Activated CD4-positive, alpha-beta T cell treated with anti-CD3 and anti-CD28 coated beads for 48 hours (primary cell): ENCODE data around the gene SH3GLB1.
A peak's percentile ranks its signal among the peaks of the same experiment; 100 is the strongest.
"Not testable (repeated sequence)": the region's sequence is repeated elsewhere in the genome, so short reads cannot be mapped to it uniquely, and the experiment has no call there.

Experiments used
- DNase-seq: peaks from one replicate; pipeline ENCODE4 v3.0.0-alpha.2; 2020

Gene SH3GLB1

DNA sequence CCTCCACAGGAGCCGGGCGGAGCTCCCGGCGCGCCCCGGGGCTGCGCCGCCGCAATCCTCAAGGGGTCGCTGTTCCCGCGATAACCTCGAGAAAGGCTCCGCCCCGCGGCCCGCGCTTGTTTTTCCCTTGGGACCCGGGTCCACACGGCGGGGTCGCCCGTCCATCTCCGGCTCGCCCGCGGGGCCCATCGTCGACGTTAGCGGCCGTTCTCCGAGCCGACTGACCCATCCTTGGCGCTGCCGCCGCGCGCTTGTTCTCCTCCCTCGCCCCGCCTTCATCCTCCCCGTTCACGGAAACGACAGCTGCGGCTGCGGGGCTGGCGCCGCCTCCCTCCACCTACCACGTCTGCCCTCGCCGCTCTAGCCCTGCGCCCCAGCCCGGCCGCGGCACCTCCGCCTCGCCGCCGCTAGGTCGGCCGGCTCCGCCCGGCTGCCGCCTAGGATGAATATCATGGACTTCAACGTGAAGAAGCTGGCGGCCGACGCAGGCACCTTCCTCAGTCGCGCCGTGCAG lies at the start of gene SH3GLB1:
Gene SH3GLB1, plus strand, starts transcription at position 119 of the 514 bp plus-strand sequence. Its CDS starts 324 bp downstream, at position 443.
- DNase-seq: peak; percentile 93

DNA sequence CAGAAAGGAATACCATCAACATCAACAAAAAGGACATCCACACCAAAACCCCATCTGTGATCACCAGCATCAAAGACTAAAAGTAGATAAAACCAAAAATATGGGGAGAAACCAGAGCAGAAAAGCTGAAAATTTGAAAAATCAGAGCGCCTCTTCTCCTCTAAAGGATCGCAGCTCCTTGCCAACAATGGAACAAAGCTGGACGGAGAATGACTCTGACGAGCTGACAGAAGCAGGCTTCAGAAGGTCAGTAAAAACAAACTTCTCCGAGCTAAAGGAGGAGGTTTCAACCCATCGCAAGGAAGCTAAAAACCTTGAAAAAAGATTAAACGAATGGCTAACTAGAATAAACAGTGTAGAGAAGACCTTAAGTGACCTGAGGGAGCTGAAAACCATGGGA lies 46.0 kb upstream of the SH3GLB1 start:
- DNase-seq: not testable (repeated sequence)

DNA sequence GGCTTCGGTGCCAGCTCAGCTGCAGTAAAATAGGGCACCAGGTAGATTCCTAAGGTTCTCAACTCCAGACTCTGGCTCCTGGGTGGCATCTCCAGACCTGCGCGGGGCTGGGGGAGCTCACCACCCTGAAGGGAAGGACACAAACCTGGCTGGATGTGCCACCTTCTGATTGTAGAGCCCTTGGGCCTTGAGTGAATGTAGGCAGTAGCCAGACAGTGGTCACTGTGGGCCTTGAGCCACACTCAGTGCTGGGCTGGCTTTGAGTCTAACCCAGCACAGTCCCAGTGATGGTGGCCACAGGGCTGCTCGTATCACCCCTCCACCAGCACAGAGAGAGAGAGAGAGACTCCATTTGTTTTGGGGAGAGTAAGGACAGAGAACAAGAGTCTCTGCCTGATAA lies 38.0 kb upstream of the SH3GLB1 start:
- DNase-seq: no peak

DNA sequence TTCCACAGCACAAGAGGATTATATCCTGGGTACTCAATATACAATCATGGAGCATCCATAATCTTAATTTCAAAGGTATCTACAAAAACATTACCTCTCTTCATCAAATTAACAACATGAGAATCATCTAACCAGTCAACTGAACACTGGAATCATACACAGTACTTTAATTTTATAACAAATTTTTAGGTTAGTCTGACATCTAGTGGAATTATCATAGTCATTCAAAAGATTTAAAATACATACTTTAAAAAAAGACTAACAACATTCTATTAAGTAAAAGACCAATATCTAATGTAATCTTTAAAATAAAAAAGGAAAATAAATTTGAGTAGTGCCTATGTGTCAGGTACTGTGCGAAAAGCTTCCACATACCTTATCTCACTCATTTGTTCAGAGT lies 16.8 kb upstream of the SH3GLB1 start:
- DNase-seq: no peak

DNA sequence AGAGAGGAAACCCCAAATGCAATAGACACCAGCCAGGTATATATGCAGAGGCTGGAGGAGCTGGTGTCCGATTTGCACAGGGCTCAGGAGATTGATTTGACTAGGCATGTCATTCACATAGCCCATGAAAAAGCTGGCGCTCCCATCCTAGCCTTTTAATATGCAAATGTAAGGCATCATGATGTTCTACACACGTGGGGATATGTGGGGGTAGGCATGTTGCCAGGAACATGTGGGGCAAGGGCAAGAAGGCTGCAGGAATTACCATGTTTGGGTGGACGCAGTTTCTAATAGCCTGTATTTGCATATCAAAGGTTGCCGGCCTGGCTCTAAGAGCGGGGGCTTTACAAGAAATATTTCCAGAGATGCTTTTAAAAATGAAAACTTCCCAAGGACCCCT lies 11.7 kb upstream of the SH3GLB1 start:
- DNase-seq: no peak

DNA sequence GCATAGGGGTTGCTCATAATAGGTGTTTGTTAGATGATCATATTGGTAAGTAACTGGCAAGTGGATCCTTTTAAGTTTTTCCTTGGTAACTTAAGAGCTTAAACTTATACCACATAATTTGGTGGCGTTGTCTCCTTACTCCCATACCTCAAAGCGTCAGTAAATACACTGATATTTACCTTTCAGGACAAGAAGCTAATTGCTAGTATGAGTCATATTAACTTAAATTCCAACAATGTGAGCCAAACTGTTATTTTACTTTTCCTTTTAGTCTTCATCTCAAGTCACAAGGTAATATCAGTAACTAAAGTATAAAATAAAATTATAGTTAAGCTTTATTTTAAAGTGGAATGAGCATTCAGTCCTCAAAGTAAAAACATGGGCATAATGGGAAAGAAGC lies 9.0 kb upstream of the SH3GLB1 start:
- DNase-seq: no peak

DNA sequence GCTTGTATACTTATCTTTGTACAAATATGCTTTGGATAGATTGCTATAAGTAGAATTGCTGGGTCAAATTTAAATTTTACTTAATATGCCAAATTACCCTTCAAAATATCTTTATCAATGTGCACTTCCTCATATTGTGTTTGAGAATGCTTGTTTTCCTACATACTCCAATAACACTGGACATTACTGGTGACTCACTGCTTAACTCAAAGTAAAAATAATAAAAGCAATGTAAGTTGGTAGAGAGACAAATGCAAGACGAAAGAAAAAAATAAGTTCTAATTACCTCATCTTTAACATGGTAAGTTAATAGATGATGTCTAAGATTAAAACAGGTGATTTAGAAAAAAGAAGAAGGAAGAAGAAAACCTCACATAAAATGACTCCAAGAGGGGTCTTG lies 7.9 kb upstream of the SH3GLB1 start:
- no peak for DNase-seq

DNA sequence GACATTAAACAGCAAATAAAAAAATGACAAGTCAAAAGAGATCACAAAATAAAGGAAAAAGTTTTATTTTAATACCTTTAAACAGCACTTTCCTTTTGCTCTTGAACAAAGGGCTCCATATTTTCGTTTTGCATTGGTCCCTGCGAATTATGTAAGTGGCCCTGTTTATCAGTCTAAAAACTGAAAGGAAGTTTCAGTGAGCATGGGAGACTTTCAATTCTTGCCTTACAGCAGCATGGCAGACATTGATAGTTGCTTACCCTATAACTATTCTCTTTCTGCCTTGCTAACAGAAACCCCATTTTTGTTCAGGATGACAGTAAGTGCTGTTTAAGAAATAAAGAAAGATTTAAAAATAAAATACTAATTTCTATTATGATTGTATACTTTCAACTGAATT lies 5.2 kb upstream of the SH3GLB1 start:
- no peak for DNase-seq

DNA sequence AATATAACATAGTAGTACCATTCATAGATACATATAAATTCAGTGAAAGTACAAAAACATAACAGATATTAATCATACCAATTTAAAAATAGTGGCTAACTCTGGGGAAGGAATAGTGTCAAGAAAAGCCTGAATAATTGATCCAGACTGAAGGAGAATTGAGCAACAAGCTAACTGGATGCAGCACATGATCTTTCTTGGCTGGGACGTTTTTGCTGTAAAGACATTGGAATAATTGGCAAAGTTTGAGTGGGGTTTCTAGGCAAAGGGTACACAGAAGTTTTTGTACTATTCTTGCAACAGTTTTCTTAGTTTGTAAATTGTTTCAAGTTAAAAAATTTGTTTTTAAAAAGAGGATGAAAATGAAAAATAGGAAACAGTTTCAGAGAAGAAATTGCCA lies 2.6 kb upstream of the SH3GLB1 start:
- no peak for DNase-seq

DNA sequence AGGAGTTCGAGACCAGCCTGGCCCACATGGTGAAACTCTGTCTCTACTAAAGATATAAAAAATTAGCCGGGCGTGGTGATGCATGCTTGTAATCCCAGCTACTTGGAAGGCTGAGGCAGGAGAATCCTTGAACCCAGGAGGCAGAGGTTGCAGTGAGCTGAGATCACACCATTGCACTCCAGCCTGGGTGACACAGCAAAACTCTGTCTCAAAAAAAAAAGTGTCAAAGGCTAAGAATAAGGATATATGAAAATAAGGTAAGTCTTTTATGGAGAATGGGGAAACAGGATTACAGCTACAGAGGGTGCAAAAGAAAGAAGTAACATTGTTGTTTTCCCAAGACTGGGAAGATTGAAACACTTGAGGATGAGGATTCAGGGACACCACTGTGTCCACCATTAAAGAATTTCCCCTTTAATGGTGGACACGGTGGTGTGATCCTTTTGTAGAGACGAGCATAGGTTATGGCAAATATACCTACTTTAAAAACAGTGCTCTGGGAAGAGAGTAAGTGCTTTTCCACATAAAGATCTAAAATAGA lies 1.4 kb upstream of the SH3GLB1 start:
- DNase-seq: not testable (repeated sequence)

DNA sequence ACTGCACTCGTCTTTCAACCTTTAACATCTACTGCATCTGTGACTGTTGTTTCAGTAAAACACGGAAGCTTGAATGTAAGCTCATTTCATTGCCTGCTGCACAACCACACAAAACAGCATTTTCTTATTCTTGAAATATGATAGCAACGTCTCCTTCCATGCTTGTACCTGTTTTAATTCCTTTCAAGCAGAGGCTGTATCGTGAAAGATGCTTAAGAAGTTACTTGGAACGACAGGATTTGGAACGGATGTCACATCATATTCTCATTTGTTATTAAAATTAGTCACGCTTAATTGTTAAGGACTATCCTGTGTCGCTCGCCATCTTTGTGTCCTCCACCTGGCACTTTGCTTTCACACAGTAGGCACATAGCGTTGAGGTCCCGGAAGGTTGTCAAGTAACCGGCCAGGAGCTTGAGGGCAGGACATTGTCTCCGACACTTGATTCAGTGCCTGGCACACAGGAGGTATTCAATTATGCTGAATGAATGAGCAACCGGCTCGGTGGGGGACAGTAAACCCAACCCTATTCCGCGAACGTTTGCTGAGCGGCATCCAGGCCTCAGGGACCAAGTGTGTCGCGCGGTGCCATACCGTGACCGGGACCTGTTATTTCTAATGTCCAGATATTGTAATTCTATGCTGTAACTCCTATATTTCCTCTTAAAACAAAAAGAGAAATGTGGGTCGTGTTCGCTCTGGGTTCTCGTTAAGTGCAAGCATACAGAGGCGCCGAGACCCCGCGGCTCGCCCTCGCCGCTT lies 499 bp upstream of the SH3GLB1 start:
- no peak for DNase-seq

DNA sequence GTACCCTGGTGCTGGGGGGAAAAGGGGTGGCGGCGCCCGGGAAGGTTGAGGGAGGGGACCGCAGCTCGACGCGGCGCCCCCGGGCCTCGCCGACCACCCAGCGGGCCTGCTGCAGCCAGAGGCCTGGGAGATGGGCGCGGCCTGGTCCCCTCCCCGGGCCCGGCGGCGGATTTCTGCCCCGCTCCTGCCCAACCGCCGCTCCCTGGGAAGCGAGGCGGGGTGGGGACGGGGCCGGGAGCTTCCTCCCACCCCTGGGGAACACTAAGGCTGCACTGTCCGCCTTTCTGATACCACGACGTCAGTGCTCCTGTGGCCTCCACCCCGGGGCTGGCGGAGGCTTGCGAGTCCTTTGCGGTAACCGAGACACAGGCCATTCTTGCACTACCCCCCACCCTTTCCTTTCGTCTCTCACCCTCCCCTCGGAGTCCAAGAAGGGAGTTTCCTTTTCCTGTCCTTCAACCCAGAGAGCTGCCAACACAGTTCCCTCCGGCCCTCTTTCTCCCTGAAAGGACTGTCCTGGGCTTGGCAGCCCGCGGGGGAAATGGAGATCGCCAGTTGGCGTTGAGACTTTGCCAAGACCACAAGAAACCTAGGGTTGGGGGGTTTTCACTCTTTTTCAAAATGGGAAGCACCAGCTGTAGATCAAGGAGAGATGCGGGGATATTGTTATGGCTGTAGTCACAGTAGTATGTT lies 742 bp downstream of the SH3GLB1 start:
- DNase-seq: peak; percentile 46

DNA sequence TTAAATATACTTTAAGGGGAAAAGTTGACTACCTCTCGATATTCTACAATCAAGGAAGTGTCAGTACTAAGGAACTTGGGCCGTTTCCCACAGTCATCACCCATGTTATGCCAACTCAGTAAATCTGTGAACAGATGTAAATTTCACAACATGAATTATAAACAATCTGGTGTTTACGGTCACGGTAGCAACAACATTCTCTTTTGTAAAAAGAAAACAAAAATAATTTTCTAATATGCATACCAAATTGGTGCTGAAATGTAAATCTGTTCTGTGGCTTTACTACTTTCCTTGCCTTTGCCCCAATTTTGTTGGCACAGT lies 1.2 kb downstream of the SH3GLB1 start:
- DNase-seq: no peak

DNA sequence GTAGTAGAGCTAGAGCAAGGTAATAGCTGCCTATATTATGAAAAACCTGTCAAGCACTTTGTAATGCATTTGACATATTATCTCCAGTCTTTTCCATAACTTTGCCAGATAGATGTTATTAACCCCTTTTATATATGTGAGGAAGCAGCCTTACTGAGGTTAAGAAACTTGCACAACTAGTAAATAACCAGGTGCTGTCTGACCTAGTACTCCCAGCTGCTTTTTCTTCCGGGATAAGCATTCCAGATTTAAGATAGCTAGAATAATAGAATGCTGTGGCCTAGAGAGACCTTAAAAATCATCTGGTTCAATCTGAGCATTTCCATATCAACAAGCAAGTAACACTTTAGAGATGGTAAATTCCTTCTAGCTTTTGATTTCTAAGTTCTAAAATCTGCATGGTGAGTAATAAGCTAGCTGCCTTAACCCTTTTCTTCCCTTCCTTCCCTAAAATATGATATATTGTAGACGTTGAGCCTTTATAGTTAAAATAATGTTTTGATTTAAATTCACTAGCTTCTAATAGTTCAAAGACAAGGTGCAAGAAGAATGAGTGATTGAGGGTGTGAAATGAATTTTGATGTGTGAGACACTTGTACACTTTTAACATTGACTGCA lies 1.8 kb downstream of the SH3GLB1 start:
- DNase-seq: no peak

DNA sequence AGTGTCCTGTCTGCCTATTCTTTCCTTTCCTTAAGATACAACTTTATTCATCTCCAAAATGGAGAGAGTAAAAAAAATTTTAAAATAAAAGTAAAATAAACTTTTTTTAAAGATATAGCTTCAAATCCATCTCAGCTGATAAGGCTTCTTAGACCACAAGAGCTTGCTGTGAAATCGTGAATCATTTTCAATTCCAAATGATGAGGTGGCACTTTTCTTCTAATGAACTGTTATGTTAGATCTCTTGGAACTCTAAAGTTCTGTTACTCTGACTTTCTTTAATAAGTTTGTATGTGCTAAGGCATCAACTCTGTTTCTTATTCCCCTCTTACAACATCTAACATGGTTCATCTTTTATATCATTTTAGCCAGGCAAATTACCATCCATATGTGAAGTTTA lies 4.5 kb downstream of the SH3GLB1 start:
- no peak for DNase-seq

DNA sequence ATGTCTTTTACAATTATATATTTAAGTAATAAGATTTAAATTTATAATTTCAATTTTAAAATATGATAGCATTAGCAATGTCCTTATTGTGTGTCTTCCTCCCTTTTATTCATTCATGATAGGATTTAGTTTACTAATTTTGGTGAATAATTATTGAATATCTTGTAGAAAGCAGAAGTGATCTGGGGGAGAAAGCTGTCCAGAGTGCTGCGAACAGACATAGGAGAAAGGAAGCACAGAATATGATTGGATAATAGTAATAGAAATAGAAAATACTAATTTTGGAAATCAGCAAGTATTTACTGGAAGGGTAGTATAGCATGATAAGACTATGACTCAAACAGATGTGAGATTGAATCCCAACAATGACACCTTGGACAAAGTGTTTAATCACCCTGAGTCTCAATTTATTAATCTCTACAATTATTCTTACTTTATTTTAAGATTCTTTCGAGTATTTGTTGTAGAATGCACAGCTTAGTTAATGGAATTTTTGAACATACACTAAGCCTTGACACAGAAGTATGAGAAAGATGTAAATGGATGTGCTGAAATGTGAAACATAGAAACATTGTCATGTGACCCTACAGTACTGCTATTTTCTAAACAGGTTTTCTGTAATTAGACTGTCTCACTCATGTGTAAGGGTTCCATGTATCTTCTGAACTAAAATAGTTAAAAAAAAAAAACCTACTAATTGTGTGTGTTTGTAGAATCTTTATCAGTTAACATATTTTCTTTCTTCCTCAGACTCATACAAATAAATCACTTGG lies 7.9 kb downstream of the SH3GLB1 start:
- no peak for DNase-seq

DNA sequence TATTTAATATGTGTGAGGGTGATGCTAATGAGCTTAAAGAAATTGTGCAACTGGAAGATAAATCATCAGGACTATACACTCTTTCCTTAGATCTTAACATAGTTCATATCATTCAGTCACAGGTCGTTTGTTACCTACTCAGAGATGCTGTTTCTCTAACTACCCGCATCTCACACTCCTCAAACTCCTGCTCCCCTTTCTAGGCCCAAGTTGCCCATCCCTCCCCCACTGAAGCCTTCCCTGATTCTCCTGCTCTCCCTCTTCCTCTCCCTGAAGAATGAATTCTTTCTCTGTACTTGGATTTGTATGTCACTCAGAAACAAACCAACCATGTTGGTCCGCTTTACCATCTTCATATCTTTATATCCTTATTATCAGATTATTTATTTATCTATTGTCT lies 9.1 kb downstream of the SH3GLB1 start:
- no peak for DNase-seq

DNA sequence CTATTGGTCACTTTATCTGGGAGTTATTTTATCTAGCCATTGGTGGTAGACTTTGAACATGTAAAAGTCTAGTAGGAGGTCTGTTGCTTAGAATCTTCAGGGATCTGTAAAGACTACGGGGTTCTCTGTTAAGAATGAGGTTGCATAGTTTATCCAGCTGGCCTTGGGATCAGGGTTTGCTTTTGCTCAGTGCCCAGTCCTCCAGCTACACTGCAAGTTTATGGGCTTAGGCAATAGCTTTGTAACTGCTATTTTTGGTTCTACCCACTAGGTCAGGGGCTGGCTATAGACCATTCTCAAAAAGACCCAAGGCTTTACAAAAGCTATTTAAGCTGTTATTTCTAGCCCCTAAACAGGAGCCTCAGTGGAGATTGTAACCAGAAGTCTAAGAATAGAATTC lies 9.8 kb downstream of the SH3GLB1 start:
- DNase-seq: no peak

DNA sequence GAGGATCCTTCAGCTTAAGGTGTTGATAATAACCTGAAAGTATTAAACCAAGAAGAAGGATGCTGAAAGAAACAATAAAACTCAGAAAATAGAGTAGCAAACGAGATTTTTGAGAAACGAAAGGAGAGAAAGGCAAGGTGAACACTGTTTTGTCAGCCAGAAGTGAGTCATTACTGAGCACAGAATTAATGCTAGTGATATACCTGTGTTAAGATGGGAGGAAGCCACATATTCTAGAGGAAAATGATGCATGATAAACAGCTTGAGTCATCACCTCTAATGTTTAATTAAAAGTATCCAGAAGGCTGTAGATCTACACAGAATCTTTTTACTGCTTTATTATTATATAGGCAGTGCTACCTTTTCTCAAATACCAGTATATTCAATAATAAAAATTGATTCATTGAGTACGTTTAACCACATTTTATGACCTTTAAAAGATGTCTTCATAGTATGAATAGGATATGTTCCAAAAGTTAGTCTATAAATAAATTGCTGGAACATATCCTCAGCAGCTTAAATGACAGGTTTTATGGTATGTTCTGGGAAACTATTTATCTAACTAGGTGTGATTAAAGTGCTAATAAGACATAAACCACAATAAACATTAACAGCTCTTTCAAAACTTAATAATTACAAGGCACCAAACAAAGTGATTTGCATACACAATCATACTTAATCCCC lies 10.3 kb downstream of the SH3GLB1 start:
- DNase-seq: no peak

DNA sequence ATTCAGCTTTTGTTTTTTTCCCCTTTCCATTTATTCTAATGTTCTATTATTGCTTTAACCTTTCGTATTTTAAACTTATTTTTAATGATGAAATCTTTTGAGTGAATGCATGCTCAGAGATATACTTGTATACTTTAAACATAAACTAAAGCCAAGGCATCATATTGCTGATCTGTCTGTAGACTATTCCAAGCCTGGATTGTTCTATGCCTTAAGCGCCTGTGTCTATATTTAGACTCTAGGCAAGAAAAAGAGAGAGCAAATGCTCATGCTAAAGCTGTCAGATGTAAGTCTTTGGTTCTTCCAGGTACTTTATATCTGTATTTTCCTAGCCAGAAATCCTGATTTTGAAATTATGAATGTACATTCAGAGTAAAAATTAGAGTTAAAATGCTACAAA lies 14.4 kb downstream of the SH3GLB1 start:
- DNase-seq: no peak

DNA sequence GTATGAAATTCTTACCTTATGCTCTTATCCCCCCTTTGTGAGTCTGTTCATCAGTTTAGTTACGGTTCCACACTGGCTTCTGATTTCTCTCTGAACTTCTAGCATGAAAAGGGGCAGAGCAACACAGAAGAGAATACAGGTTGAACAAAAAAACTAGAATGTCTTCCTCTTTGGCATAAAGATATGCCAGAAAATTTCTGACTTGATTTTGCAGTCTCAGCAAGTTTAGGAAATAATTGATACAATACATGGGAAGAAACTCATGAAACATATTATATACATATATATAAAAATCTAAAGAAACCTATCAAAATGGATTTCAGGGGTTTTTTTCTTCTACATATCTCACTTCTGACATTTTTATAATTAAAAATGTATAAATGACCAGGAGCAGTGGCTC lies 27.0 kb downstream of the SH3GLB1 start:
- DNase-seq: no peak

DNA sequence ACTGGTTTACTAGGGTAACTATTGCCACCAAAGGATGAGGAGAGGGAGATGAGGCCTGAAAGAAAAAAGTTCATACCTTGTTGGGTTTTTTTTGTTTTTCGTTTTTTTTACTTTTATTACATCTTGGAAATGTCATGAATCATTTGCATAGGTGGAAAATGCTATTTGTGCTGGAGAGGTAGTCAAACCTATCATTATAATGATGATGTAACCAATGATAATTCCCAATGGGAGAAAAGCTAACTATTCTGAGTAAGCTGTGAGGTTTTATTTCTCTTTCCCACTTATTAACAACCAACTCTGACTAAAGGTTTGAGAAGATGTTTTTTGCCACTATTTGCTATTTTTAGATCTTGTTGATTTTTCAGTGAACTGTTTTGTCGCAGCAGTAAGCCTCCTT lies 29.0 kb downstream of the SH3GLB1 start:
- DNase-seq: no peak
